ENCODE results near the gene SNX13. TPM values are rescaled to one million over a fixed set of nuclear protein-coding genes. Genes with fewer than 3 reads are reported as not detected.

SNX13 gene
- total and polyA plus RNA-seq, 2 experiments from 2014 or later = 7.5 to 42.7 TPM

DNA sequence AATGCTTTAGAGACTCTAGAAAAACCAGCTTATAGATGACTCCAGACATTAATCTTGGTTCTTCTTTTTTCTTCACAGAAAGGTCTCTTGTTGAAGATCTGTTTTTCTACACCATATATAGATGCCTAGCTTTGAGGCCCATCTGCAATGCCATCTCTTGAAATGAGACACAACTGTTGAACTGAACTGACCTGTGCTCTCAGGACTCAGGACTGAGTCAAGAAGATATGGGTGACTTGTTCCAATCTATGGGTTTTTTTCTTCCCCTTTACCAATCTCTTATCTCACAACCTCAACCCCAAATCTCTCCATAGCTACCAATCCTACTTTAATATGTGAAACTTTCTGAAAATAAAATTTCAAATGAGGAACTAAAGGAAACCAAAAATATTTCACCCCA, 194.7 kb downstream of the SNX13 start (continued):
- no peak for TF ChIP-seq REST (IDR thresholded peaks at IDR 0.05; ENCODE audit: unreplicated experiment)
- no peak for TF ChIP-seq STAT1 (IDR thresholded peaks at IDR 0.05; ENCODE audit: unreplicated experiment)
- no peak for TF ChIP-seq ZNF114 (CRISPR knock-in tag; IDR thresholded peaks at IDR 0.05)
- TF ChIP-seq CTCF (conservative IDR thresholded peaks at IDR 0.05; ENCODE audit: low read depth in 2 of 2) = no peak
- no peak for TF ChIP-seq ZNF331 (CRISPR knock-in tag; IDR thresholded peaks at IDR 0.05; ENCODE audit: low read depth)
- no peak for TF ChIP-seq POLR2AphosphoS5 (IDR thresholded peaks at IDR 0.05; ENCODE audit: low read depth)
- no peak for TF ChIP-seq NANOG (IDR thresholded peaks at IDR 0.05; ENCODE audit: borderline replicate concordance)
- TF ChIP-seq CREB1 (CRISPR knock-in tag; IDR thresholded peaks at IDR 0.05; ENCODE audit: low read depth) = no peak
- no peak for TF ChIP-seq EZH2 (IDR thresholded peaks at IDR 0.05; ENCODE audit: low read depth, unreplicated experiment)
- no peak for TF ChIP-seq JUNB (IDR thresholded peaks at IDR 0.05; ENCODE audit: unreplicated experiment)
- no peak for TF ChIP-seq ETS1 (IDR thresholded peaks at IDR 0.05)

DNA sequence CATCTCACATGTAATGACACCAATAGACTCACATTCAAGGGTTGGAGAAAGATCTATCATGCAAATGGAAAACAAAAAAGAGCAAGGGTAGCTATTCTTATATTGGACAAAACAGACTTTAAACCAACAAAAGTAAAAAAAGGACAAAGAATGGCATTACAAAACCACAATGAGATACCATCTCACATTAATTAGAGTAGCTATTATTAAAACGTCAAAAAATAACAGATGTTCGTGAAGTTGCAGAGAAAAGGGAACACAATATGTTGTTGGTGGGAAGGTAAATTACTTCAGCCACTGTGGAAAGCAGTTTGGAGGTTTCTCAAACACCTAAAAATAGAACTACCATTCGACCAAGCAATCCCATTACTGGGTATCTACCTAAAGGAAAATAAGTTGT, 197.0 kb downstream of the SNX13 start:
- no peaks in the 10 kb centered on the region for H3F3A ChIP-seq (replicated peaks; ENCODE audit: low read depth)
- no peaks in the 10 kb centered on the region for H3K36me3 Mint-ChIP-seq (ENCODE audit: low read depth)
- no peak for ATAC-seq

More for the DNA sequence above, 197.0 kb downstream of the SNX13 start:
- TF ChIP-seq NANOG (IDR thresholded peaks at IDR 0.05; ENCODE audit: borderline replicate concordance) (no peak), ETS1 (IDR thresholded peaks at IDR 0.05) (no peak), JUNB (IDR thresholded peaks at IDR 0.05; ENCODE audit: unreplicated experiment) (no peak), EZH2 (IDR thresholded peaks at IDR 0.05; ENCODE audit: low read depth, unreplicated experiment) (no peak)
- H3K27me3 Mint-ChIP-seq (ENCODE audit: insufficient read depth, low read depth, poor library complexity) = no peaks in the 10 kb centered on the region
- Histone ChIP-seq H3K4me2 (no peak overlapping the region), H3K9me2 (ENCODE audit: insufficient read depth) (no peaks in the 10 kb centered on the region; the same call in 1 of the 2 replicates), H4K20me1 (replicated peaks; ENCODE audit: insufficient read depth) (no peaks in the 10 kb centered on the region), H3K27ac (ENCODE audit: low read depth) (no peak overlapping the region), H2AFZ (no peak overlapping the region), H3K36me3 (ENCODE audit: insufficient read depth) (no peaks in the 10 kb centered on the region), H3K4me1 (ENCODE audit: insufficient read depth) (peaks cover 12% of the 10 kb centered on the region), H3K79me2 (replicated peaks; ENCODE audit: insufficient read depth) (no peaks in the 10 kb centered on the region), H3K4me3 (no peak overlapping the region), H3K27me3 (ENCODE audit: insufficient read depth) (no peaks in the 10 kb centered on the region)
- no peaks in the 10 kb centered on the region; the same call in 2 of the 3 replicates for H3K9me3 Mint-ChIP-seq
- DNase-seq (ENCODE audit: low spot score) = no peak
- H3K4me1 Mint-ChIP-seq = peaks cover 11% of the 10 kb centered on the region; the same call in 2 of the 3 replicates
- H3K27ac Mint-ChIP-seq = no peak overlapping the region
- no peak overlapping the region for H3K4me3 Mint-ChIP-seq

Measured in GM23338 (cell line).